CD14-positive monocyte (primary cell): Measurements from ENCODE around the gene PLEKHA7. TPM values are rescaled to one million over a fixed set of nuclear protein-coding genes. Genes with fewer than 3 reads are reported as not detected.

ENCODE experiments used
- DNase-seq, 3 donors: peaks; one replicate each; pipeline ENCODE4 v3.0.0-alpha.2; 2011 to 2022
- H2AFZ ChIP-seq: 2 replicates; pipeline ENCODE4 v1.6.0; 2012; ENCODE audit warnings: mild to moderate bottlenecking, low read depth, low read length, inconsistent platforms; ENCODE audit not compliant: insufficient read depth, poor library complexity, severe bottlenecking
- H3K27ac ChIP-seq, 2 donors: 1 replicate in 1 of 2; 2 replicates in 1 of 2; pipeline ENCODE4 v1.5.1; 2012 to 2013; ENCODE audit warnings: low read length in 2 of 2, control low read depth in 1 of 2, inconsistent platforms in 1 of 2, low read depth in 1 of 2, mild to moderate bottlenecking in 1 of 2
- H3K27me3 ChIP-seq, 2 donors: one replicate each; pipeline versions ENCODE4 v1.6.0 to v1.6.1; 2011 to 2013; ENCODE audit warnings: low read length in 2 of 2; ENCODE audit not compliant: control insufficient read depth in 2 of 2, insufficient read depth in 2 of 2
- H3K36me3 ChIP-seq, 2 donors: replicated peaks in 1 of 2; 1 replicate in 1 of 2; 2 replicates in 1 of 2; pipeline versions ENCODE4 v1.5.1 to v1.6.1; 2012 to 2013; ENCODE audit warnings: low read length in 2 of 2, control low read depth in 1 of 2, inconsistent platforms in 1 of 2, mild to moderate bottlenecking in 1 of 2; ENCODE audit not compliant: insufficient read depth in 2 of 2, control insufficient read depth in 1 of 2
- H3K4me1 ChIP-seq, 2 donors: 1 replicate in 1 of 2; 2 replicates in 1 of 2; pipeline versions ENCODE4 v1.5.1 to v1.6.1; 2012 to 2013; ENCODE audit warnings: low read length in 2 of 2, control low read depth in 1 of 2, inconsistent platforms in 1 of 2, mild to moderate bottlenecking in 1 of 2, moderate library complexity in 1 of 2; ENCODE audit not compliant: insufficient read depth in 2 of 2, control insufficient read depth in 1 of 2
- H3K4me2 ChIP-seq: replicated peaks from 2 replicates; pipeline ENCODE3; 2012; ENCODE audit warnings: low read length, moderate library complexity, mild to moderate bottlenecking; ENCODE audit not compliant: poor library complexity, severe bottlenecking; ENCODE audit errors: extremely low read depth
- H3K4me3 ChIP-seq, 3 experiments: fragments of 200-600 bp in 1 of 3; sonication (generic) in 1 of 3; replicated peaks in 1 of 3; 1 replicate in 2 of 3; 2 replicates in 1 of 3; pipeline ENCODE4 v1.5.1; 2011 to 2013; ENCODE audit warnings: low read length in 3 of 3, mild to moderate bottlenecking in 3 of 3, control low read depth in 2 of 3, low read depth in 2 of 3, inconsistent platforms in 1 of 3, moderate library complexity in 1 of 3
- H3K79me2 ChIP-seq: 2 replicates; pipeline ENCODE4 v1.6.0; 2012; ENCODE audit warnings: mild to moderate bottlenecking, control low read depth, inconsistent platforms, low read length, moderate library complexity; ENCODE audit not compliant: insufficient read depth
- H3K9ac ChIP-seq: 2 replicates; pipeline ENCODE4 v1.6.0; 2017; ENCODE audit warnings: low read length, mild to moderate bottlenecking; ENCODE audit not compliant: insufficient read depth, poor library complexity, severe bottlenecking
- H3K9me3 ChIP-seq, 2 donors: replicated peaks in 1 of 2; 1 replicate in 1 of 2; 2 replicates in 1 of 2; pipeline versions ENCODE4 v1.5.1 to v1.6.1; 2012 to 2013; ENCODE audit warnings: low read length in 2 of 2, control low read depth in 1 of 2; ENCODE audit not compliant: control insufficient read depth in 1 of 2, insufficient read depth in 1 of 2
- H4K20me1 ChIP-seq: 2 replicates; pipeline ENCODE4 v1.6.0; 2012; ENCODE audit warnings: mild to moderate bottlenecking, low read length, control low read depth, moderate library complexity; ENCODE audit not compliant: insufficient read depth
- H3K27ac Mint-ChIP-seq, 7 donors: one replicate each; pipeline ENCODE4 v1.8.0; 2020; ENCODE audit warnings: mild to moderate bottlenecking in 7 of 7, mixed read lengths in 7 of 7, moderate library complexity in 6 of 7, inconsistent platforms in 2 of 7
- H3K27me3 Mint-ChIP-seq, 3 donors: one replicate each; pipeline ENCODE4 v1.8.0; 2021 to 2022; ENCODE audit warnings: low read depth in 3 of 3, mild to moderate bottlenecking in 3 of 3, mixed read lengths in 3 of 3, moderate library complexity in 3 of 3, inconsistent platforms in 1 of 3
- H3K36me3 Mint-ChIP-seq, 2 donors: one replicate each; pipeline ENCODE4 v1.8.0; 2020; ENCODE audit warnings: mixed read lengths in 2 of 2, inconsistent platforms in 1 of 2, mild to moderate bottlenecking in 1 of 2
- H3K4me1 Mint-ChIP-seq: one replicate; pipeline ENCODE4 v1.8.0; 2020; ENCODE audit warnings: mild to moderate bottlenecking, mixed read lengths
- H3K4me3 Mint-ChIP-seq, 2 donors: one replicate each; pipeline ENCODE4 v1.8.0; 2020; ENCODE audit warnings: mild to moderate bottlenecking in 2 of 2, mixed read lengths in 2 of 2, moderate library complexity in 1 of 2
- H3K9me3 Mint-ChIP-seq, 7 donors: one replicate each; pipeline ENCODE4 v1.8.0; 2020 to 2022; ENCODE audit warnings: mixed read lengths in 7 of 7, mild to moderate bottlenecking in 6 of 7, moderate library complexity in 6 of 7, inconsistent platforms in 2 of 7
- WGBS: methylation state at CpG from one replicate; pipeline ENCODE4 v1.1.5; 2013; ENCODE audit warnings: missing lambda C conversion rate; ENCODE audit not compliant: insufficient coverage; 5-methylcytosine and 5-hydroxymethylcytosine counted together
- intact Hi-C, 2 donors: fragments of 100-400 bp; cut with micrococcal nuclease; formaldehyde crosslinking; loops; one replicate each; pipeline versions ENCODE4 v1.15.0 to v1.15.1; 2023
- polyA plus RNA-seq, 3 donors: library from polyadenylated mRNA; depleted of rRNA in 1 of 3; unstranded in 2 of 3; stranded (reverse) in 1 of 3; fragments of 300-500 nt in 2 of 3; fragments of >200 nt in 1 of 3; fragmentation: Illumina TruSeq in 2 of 3; gene quantifications; 1 replicate in 2 of 3; 2 replicates in 1 of 3; pipeline ENCODE4 v1.2.3, GENCODE V29; 2012 to 2021
- TF ChIP-seq, protein P1 (sequence below): fragments of 200-600 bp; IDR thresholded peaks from one replicate; pipeline ENCODE4 v1.8.0; 2022; ENCODE audit warnings: antibody characterized with exemption, mild to moderate bottlenecking

Gene PLEKHA7
- polyA plus RNA-seq, 3 donors: 0.05 to 0.92 (median 0.22) TPM

DNA sequence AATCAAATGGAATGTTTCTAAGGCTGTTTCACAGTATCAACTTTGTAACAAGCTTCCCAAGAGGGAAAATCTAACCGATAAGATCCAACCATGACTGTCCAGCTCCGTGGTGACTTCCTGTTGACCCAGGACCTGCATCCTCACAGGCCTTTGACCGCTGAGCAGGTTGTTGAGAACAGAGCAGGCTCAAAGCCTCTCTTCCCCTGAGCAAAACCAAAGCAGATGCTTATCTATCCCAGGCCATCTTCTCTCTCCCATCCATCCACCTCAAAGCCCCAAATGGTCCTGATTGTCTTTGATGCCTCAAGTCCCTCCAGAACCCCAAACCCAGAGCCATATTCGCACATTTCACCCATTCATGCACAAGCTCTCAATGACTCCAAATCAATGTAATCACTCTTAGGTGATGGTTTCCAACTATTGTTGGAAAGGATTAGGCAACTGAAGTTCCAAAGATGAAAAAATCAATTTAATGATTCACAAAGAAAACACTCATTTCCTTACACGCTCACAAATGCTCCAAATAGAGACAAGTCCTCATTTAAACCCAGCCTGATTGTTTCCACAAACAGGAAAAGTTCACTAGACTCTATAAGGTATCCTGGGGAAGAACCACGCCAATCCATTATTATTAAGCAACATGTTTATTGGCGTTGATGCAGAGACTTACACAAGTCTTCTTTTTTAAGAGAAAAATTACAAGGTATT lies 227.0 kb downstream of the PLEKHA7 start:
- Histone ChIP-seq H3K4me3 (no peak overlapping the region), H3K27ac (no peak overlapping the region), H4K20me1 (no peaks in the 10 kb centered on the region), H3K4me2 (no peak overlapping the region), H3K9ac (no peak overlapping the region), H3K36me3 (no peaks in the 10 kb centered on the region), H2AFZ (no peak overlapping the region), H3K79me2 (no peaks in the 10 kb centered on the region), H3K27me3 (no peaks in the 10 kb centered on the region), H3K9me3 (no peaks in the 10 kb centered on the region), H3K4me1 (peaks cover 25 to 32% of the 10 kb centered on the region in 2 donors)
- WGBS: 100% methylated on average over 3 of the region's 7 CpGs
- Mint-ChIP-seq H3K27ac (no peak overlapping the region), H3K4me1 (peaks cover 39% of the 10 kb centered on the region), H3K36me3 (peaks cover 0 to 2% of the 10 kb centered on the region in 2 donors), H3K27me3 (no peaks in the 10 kb centered on the region), H3K9me3 (no peaks in the 10 kb centered on the region), H3K4me3 (no peak overlapping the region)
- TF ChIP-seq, protein P1, sequence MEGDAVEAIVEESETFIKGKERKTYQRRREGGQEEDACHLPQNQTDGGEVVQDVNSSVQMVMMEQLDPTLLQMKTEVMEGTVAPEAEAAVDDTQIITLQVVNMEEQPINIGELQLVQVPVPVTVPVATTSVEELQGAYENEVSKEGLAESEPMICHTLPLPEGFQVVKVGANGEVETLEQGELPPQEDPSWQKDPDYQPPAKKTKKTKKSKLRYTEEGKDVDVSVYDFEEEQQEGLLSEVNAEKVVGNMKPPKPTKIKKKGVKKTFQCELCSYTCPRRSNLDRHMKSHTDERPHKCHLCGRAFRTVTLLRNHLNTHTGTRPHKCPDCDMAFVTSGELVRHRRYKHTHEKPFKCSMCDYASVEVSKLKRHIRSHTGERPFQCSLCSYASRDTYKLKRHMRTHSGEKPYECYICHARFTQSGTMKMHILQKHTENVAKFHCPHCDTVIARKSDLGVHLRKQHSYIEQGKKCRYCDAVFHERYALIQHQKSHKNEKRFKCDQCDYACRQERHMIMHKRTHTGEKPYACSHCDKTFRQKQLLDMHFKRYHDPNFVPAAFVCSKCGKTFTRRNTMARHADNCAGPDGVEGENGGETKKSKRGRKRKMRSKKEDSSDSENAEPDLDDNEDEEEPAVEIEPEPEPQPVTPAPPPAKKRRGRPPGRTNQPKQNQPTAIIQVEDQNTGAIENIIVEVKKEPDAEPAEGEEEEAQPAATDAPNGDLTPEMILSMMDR: no peak
- DNase-seq: no peak
- intact Hi-C loops: loop anchor here (5.0 to 10.0 kb wide), 3 partner anchors 88 to 275 kb away; no protein-coding TSS in a partner anchor

DNA sequence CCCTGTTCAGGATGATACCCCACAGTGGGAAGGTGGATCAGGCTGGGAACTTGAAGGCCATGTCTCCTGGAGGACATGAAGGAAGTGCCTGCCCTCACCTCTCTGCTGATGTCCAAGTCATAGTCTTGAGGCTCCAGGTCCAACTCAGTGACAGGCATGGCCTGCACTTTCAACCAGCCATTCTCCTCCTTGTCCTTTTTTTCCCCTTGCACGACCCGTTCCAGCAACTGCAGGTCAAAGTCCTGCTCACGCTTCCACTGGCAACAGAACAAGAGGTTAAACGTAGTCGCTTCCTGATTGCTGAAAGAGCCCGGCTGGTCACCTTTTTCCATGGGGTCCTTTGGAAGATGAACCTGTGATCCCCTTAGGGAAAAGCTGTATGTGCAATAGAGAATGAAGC lies 228.1 kb downstream of the PLEKHA7 start:
- Mint-ChIP-seq H3K4me1 (peaks cover 30% of the 10 kb centered on the region), H3K4me3 (no peak overlapping the region), H3K36me3 (peaks cover 0 to 2% of the 10 kb centered on the region in 2 donors), H3K27ac (peak overlapping the region in 1 of 7 donors; percentile 47), H3K9me3 (no peaks in the 10 kb centered on the region), H3K27me3 (no peaks in the 10 kb centered on the region)
- Histone ChIP-seq H4K20me1 (no peaks in the 10 kb centered on the region), H3K27ac (no peak overlapping the region), H3K36me3 (no peaks in the 10 kb centered on the region), H3K9me3 (no peaks in the 10 kb centered on the region), H3K9ac (no peak overlapping the region), H2AFZ (no peak overlapping the region), H3K4me2 (no peak overlapping the region), H3K4me1 (peaks cover 15 to 21% of the 10 kb centered on the region in 2 donors), H3K79me2 (no peaks in the 10 kb centered on the region), H3K27me3 (no peaks in the 10 kb centered on the region), H3K4me3 (no peak overlapping the region)
- no peak for DNase-seq
- WGBS: 88% methylated on average over 6 of the region's 6 CpGs
- TF ChIP-seq, protein P1: no peak
- intact Hi-C loops: loop anchor here (5.0 to 10.0 kb wide), 3 partner anchors 89 to 276 kb away; no protein-coding TSS in a partner anchor
